Pancreas (tissue), 10 donors: ENCODE results near the gene SLC49A3. TPM values are rescaled to one million over a fixed set of nuclear protein-coding genes. Genes with fewer than 3 reads are reported as not detected.

Experiments used
- ATAC-seq, 4 donors: fragments of 200-7000 bp; cut with Tn5 transposase; one replicate each; pipeline versions ENCODE4 v1.8.0 to v1.9.1; 2020; ENCODE audit warnings: mild to moderate bottlenecking in 4 of 4, moderate library complexity in 4 of 4
- DNase-seq, 6 donors: peaks; one replicate each; pipeline ENCODE4 v3.0.0-alpha.2; 2020
- FAIRE-seq: peaks from 2 replicates; lab custom pipeline; 2012; peaks lifted over from hg19 to GRCh38; lab: Jason Lieb, UNC
- H3K27ac ChIP-seq, 4 donors: fragments of 200-600 bp; sonication (generic); 1 replicate in 3 of 4; 2 replicates in 1 of 4; pipeline versions ENCODE4 v1.5.0 to v1.8.0; 2020
- H3K27me3 ChIP-seq, 4 donors: fragments of 200-600 bp; one replicate each; pipeline ENCODE4 v1.8.0; 2021
- H3K36me3 ChIP-seq, 3 donors: fragments of 200-600 bp; sonication (generic) in 1 of 3; one replicate each; pipeline versions ENCODE4 v1.5.0 to v1.8.0; 2020 to 2021
- H3K4me1 ChIP-seq, 3 donors: fragments of 200-600 bp; one replicate each; pipeline ENCODE4 v1.8.0; 2021
- H3K4me3 ChIP-seq, 4 donors: fragments of 200-600 bp; sonication (generic) in 2 of 4; one replicate each; pipeline versions ENCODE4 v1.5.0 to v1.8.0; 2020 to 2021
- H3K9me3 ChIP-seq, 4 donors: fragments of 200-600 bp; one replicate each; pipeline ENCODE4 v1.8.0; 2021
- CTCF ChIP-seq, 4 donors: fragments of 200-600 bp; sonication (generic) in 3 of 4; IDR thresholded peaks; one replicate each; pipeline versions ENCODE4 v1.5.0 to v1.8.0; 2021; ENCODE audit warnings: antibody characterized with exemption in 4 of 4
- WGBS, 2 donors: extraction: QIAGEN DNeasy Blood & Tissue Kit; methylation state at CpG; one replicate each; pipeline ENCODE4 v1.1.7; 2013; 5-methylcytosine and 5-hydroxymethylcytosine counted together
- intact Hi-C, 3 donors: fragments of 100-400 bp; cut with DNase I; formaldehyde crosslinking; loops; one replicate each; pipeline versions ENCODE4 v1.11.1 to v1.14.2; 2022
- polyA plus RNA-seq, 2 donors: library from polyadenylated mRNA; stranded (reverse); fragments of 200-250 nt; gene quantifications; one replicate each; pipeline ENCODE4 v1.2.3, GENCODE V29; 2013
- total RNA-seq, 6 donors: library from RNA; stranded (reverse); fragmentation: NEBNext Ultra II Directional in 4 of 6; extraction: Animal tissue kit (Norgen Biotek cat#: 25700) in 4 of 6; gene quantifications; one replicate each; pipeline versions ENCODE4 v1.2.1 to v1.2.4, GENCODE V29; 2021 to 2023
- donor health status: healthy with polysubstance abuse.
- donor health status: DM: no; HTN: no; CAD: no; lungs with moderate emphysema.
- donor health status: DM: no; HTN: no; CAD: no.
- donor health status: control.
- donor health status: control.
- donor health status: Bipolar disorder and iron deficiency.
- donor health status: DM: yes; HTN: yes; CAD: no.
- donor health status: DM: no; HTN: no; CAD: no.
- donor health status: DM: no; HTN: no; CAD: no.
- donor health status: DM: yes; HTN: yes; CAD: no.

SLC49A3 gene
- total and polyA plus RNA-seq, 8 donors, result 3.3 to 20.8 (median 6.1) TPM

- no peaks in the 10 kb centered on the region for H3K9me3 ChIP-seq
- H3K36me3 ChIP-seq, result no peaks in the 10 kb centered on the region
- intact Hi-C loops, result no loop called here
- no peak for FAIRE-seq
- peak in 2 of 6 donors; percentile 53 to 62 for DNase-seq
- peak overlapping the region in 1 of 4 donors; percentile 44 for H3K4me3 ChIP-seq
- no peak for TF ChIP-seq CTCF (IDR thresholded peaks at IDR 0.05)
- H3K27ac ChIP-seq, result no peak overlapping the region
- H3K27me3 ChIP-seq, result no peaks in the 10 kb centered on the region
- ATAC-seq, result no peak
- WGBS, 2 donors, result 72 to 73% methylated on average over 17 of the region's 17 CpGs
- peaks cover 0 to 2% (median 0%) of the 10 kb centered on the region in 3 donors for H3K4me1 ChIP-seq
These were observed 8.4 kb downstream of the SLC49A3 start for GRCh38 chr4:680551-680927.

GRCh38 chr4:680091-680490, 8.9 kb downstream of the SLC49A3 start:
- WGBS, 2 donors, result 79 to 86% methylated on average over 9 of the region's 9 CpGs
- intact Hi-C loops, result no loop called here
- Histone ChIP-seq H3K9me3 (no peaks in the 10 kb centered on the region), H3K27ac (no peak overlapping the region), H3K4me1 (peaks cover 0 to 6% (median 4%) of the 10 kb centered on the region in 3 donors), H3K4me3 (no peak overlapping the region), H3K36me3 (no peaks in the 10 kb centered on the region), H3K27me3 (no peaks in the 10 kb centered on the region)
- no peak for TF ChIP-seq CTCF (IDR thresholded peaks at IDR 0.05)
- DNase-seq, result peak in 1 of 6 donors; percentile 33
- no peak for FAIRE-seq
- ATAC-seq, result no peak

GRCh38 chr4:679629-680028, 9.3 kb downstream of the SLC49A3 start:
- FAIRE-seq, result no peak
- intact Hi-C loops, result no loop called here
- H3K27ac ChIP-seq, result no peak overlapping the region

GRCh38 chr4:679104-679481, 9.9 kb downstream of the SLC49A3 start:
- H3K9me3 ChIP-seq, result no peaks in the 10 kb centered on the region
- intact Hi-C loops, result no loop called here
- no peak overlapping the region for H3K27ac ChIP-seq
- FAIRE-seq (no peak), ATAC-seq (no peak), DNase-seq (peak in 1 of 6 donors; percentile 38)
- H3K4me1 ChIP-seq, result peaks cover 0 to 7% (median 4%) of the 10 kb centered on the region in 3 donors
- H3K36me3 ChIP-seq, result no peaks in the 10 kb centered on the region
- WGBS, 2 donors, result 75 to 87% methylated on average over 13 of the region's 13 CpGs
- H3K4me3 ChIP-seq, result no peak overlapping the region
- no peaks in the 10 kb centered on the region for H3K27me3 ChIP-seq
- no peak for TF ChIP-seq CTCF (IDR thresholded peaks at IDR 0.05)

More at GRCh38 chr4:679629-680028, 9.3 kb downstream of the SLC49A3 start:
- Histone ChIP-seq H3K9me3 (no peaks in the 10 kb centered on the region), H3K27me3 (no peaks in the 10 kb centered on the region), H3K36me3 (no peaks in the 10 kb centered on the region), H3K4me3 (no peak overlapping the region), H3K4me1 (peaks cover 0 to 7% (median 4%) of the 10 kb centered on the region in 3 donors)
- peak in 1 of 6 donors; percentile 18 for DNase-seq
- 73 to 85% methylated on average over 11 of the region's 11 CpGs for WGBS, 2 donors
- no peak for ATAC-seq
- no peak for TF ChIP-seq CTCF (IDR thresholded peaks at IDR 0.05)

- Histone ChIP-seq H3K9me3 (no peaks in the 10 kb centered on the region), H3K36me3 (no peaks in the 10 kb centered on the region), H3K27me3 (no peaks in the 10 kb centered on the region), H3K4me3 (no peak overlapping the region), H3K4me1 (peaks cover 0 to 7% (median 4%) of the 10 kb centered on the region in 3 donors), H3K27ac (no peak overlapping the region)
- ATAC-seq, result no peak
- intact Hi-C loops, result no loop called here
- peak in 1 of 6 donors; percentile 25 for DNase-seq
- TF ChIP-seq CTCF (IDR thresholded peaks at IDR 0.05), result no peak
- no peak for FAIRE-seq
- whole genome bisulfite sequencing, 2 donors, result 53 to 64% methylated on average over 14 of the region's 14 CpGs
These were observed 10.4 kb downstream of the SLC49A3 start for GRCh38 chr4:678331-679103.
